Caco-2 (cell line): ENCODE measurements around the gene SEMA3F. TPM values are rescaled to one million over a fixed set of nuclear protein-coding genes. Genes with fewer than 3 reads are reported as not detected.

Experiments
- BruUV-seq: library from RNA; stranded (reverse); fragments of 400-500 nt; replicated peaks from 2 replicates; lab custom pipeline; 2021; lab: Mats Ljungman, UMichigan
- CTCF ChIA-PET: fragments of 300-600 bp; sonication (Branson Sonifier 250); formaldehyde crosslinking; loops from one replicate; lab custom pipeline; 2022; ENCODE audit warnings: antibody characterized with exemption; lab: Charles Lee
- POLR2A ChIA-PET: fragments of 300-600 bp; sonication (Branson Sonifier 250); formaldehyde crosslinking; loops from one replicate; lab custom pipeline; 2022; ENCODE audit warnings: antibody characterized with exemption; lab: Charles Lee
- DNase-seq, 2 experiments: peaks; one replicate each; pipeline versions ENCODE4 v3.0.0 to v3.0.0-alpha.2; 2020 to 2022
- H3K27me3 ChIP-seq: replicated peaks from 2 replicates; pipeline ENCODE4 v1.6.0; 2011; ENCODE audit warnings: low read length; ENCODE audit not compliant: control insufficient read depth, insufficient read depth
- H3K36me3 ChIP-seq: 2 replicates; pipeline ENCODE4 v1.5.1; 2011; ENCODE audit warnings: low read length; ENCODE audit not compliant: control insufficient read depth, insufficient read depth
- H3K4me1 ChIP-seq: fragments of 250-450 bp; sonication (Bioruptor Pico); 2 replicates; pipeline ENCODE4 v1.5.1; 2020; ENCODE audit warnings: mild to moderate bottlenecking
- H3K4me3 ChIP-seq: 2 replicates; pipeline ENCODE4 v1.5.1; 2011; ENCODE audit warnings: low read depth, mild to moderate bottlenecking, control low read depth, low read length
- H3K9me3 ChIP-seq: fragments of 250-450 bp; sonication (Bioruptor Pico); 2 replicates; pipeline ENCODE4 v1.5.1; 2020; ENCODE audit warnings: mild to moderate bottlenecking, moderate library complexity
- H3K27ac Mint-ChIP-seq: one replicate; pipeline ENCODE4 v1.8.0; 2022; ENCODE audit warnings: mixed read lengths; ENCODE audit not compliant: unreplicated experiment
- H3K27me3 Mint-ChIP-seq: one replicate; pipeline ENCODE4 v1.8.0; 2022; ENCODE audit warnings: mixed read lengths; ENCODE audit not compliant: insufficient read depth, unreplicated experiment
- H3K36me3 Mint-ChIP-seq: one replicate; pipeline ENCODE4 v1.8.0; 2022; ENCODE audit warnings: mild to moderate bottlenecking, mixed read lengths; ENCODE audit not compliant: insufficient read depth, unreplicated experiment
- H3K4me1 Mint-ChIP-seq: one replicate; pipeline ENCODE4 v1.8.0; 2022; ENCODE audit warnings: low read depth, mixed read lengths; ENCODE audit not compliant: unreplicated experiment
- H3K4me3 Mint-ChIP-seq: one replicate; pipeline ENCODE4 v1.8.0; 2022; ENCODE audit warnings: mild to moderate bottlenecking, moderate library complexity, mixed read lengths; ENCODE audit not compliant: unreplicated experiment
- H3K9me3 Mint-ChIP-seq: one replicate; pipeline ENCODE4 v1.8.0; 2022; ENCODE audit warnings: mixed read lengths; ENCODE audit not compliant: unreplicated experiment
- CTCF ChIP-seq, 2 experiments: fragments of 200-600 bp in 1 of 2; IDR thresholded peaks; 1 replicate in 1 of 2; 2 replicates in 1 of 2; pipeline versions ENCODE4 v1.5.1 to v1.8.0; 2011 to 2022; ENCODE audit warnings: antibody characterized with exemption in 1 of 2, control low read depth in 1 of 2, inconsistent platforms in 1 of 2, low read depth in 1 of 2, low read length in 1 of 2, mild to moderate bottlenecking in 1 of 2, moderate library complexity in 1 of 2; ENCODE audit not compliant: insufficient read depth in 1 of 2, severe bottlenecking in 1 of 2, unreplicated experiment in 1 of 2
- intact Hi-C: fragments of 100-400 bp; cut with micrococcal nuclease; formaldehyde crosslinking; loops from one replicate; pipeline ENCODE4 v1.10.0; 2022; ENCODE audit not compliant: unreplicated experiment
- total RNA-seq: library from RNA; stranded (reverse); gene quantifications from 2 replicates; pipeline ENCODE4 v1.2.3, GENCODE V29; 2022

SEMA3F gene
- total RNA-seq, 1 experiment from 2014 or later: 16.5 TPM

- peaks cover 4% of the 10 kb centered on the region for H3K36me3 Mint-ChIP-seq
- Histone ChIP-seq H3K4me1 (peaks cover 25% of the 10 kb centered on the region), H3K27me3 (no peaks in the 10 kb centered on the region), H3K36me3 (no peaks in the 10 kb centered on the region), H3K4me3 (peak overlapping the region; percentile 87), H3K9me3 (no peaks in the 10 kb centered on the region)
- BruUV-seq: no TSS peak
- peak in 1 of 2 experiments; percentile 30 for DNase-seq
- no peaks in the 10 kb centered on the region for H3K9me3 Mint-ChIP-seq
- H3K27me3 Mint-ChIP-seq: no peaks in the 10 kb centered on the region
- POLR2A ChIA-PET: no interaction called here
- intact Hi-C loops: no loop called here
- peak overlapping the region; percentile 73 for H3K4me3 Mint-ChIP-seq
- H3K27ac Mint-ChIP-seq: no peak overlapping the region
- H3K4me1 Mint-ChIP-seq: peaks cover 15% of the 10 kb centered on the region
- no peak for TF ChIP-seq CTCF (IDR thresholded peaks at IDR 0.05; ENCODE audit: insufficient read depth in 1 of 2, low read depth in 1 of 2, low read length in 1 of 2, severe bottlenecking in 1 of 2, unreplicated experiment in 1 of 2)
- CTCF ChIA-PET: interaction anchor here (0.6 to 1.6 kb wide), 2 partner anchors 11 to 29 kb away, joined by 5 to 7 read pairs; no protein-coding TSS in a partner anchor
These were observed 50.5 kb downstream of the SEMA3F start for GRCh38 chr3:50205413-50206276.

GRCh38 chr3:50207359-50208042 lies 52.4 kb downstream of the SEMA3F start:
- BruUV-seq: no TSS peak
- Mint-ChIP-seq H3K27me3 (no peaks in the 10 kb centered on the region), H3K27ac (no peak overlapping the region), H3K4me1 (peaks cover 19% of the 10 kb centered on the region), H3K9me3 (no peaks in the 10 kb centered on the region), H3K36me3 (peaks cover 4% of the 10 kb centered on the region), H3K4me3 (no peak overlapping the region)
- CTCF ChIA-PET: interaction anchor here (0.6 to 0.9 kb wide), 2 partner anchors 14 to 30 kb away, joined by 6 read pairs; no protein-coding TSS in a partner anchor
- POLR2A ChIA-PET: no interaction called here
- Histone ChIP-seq H3K4me3 (no peak overlapping the region), H3K36me3 (no peaks in the 10 kb centered on the region), H3K9me3 (no peaks in the 10 kb centered on the region), H3K4me1 (peaks cover 39% of the 10 kb centered on the region), H3K27me3 (no peaks in the 10 kb centered on the region)
- DNase-seq: no peak
- intact Hi-C loops: no loop called here
- no peak for TF ChIP-seq CTCF (IDR thresholded peaks at IDR 0.05; ENCODE audit: insufficient read depth in 1 of 2, low read depth in 1 of 2, low read length in 1 of 2, severe bottlenecking in 1 of 2, unreplicated experiment in 1 of 2)

GRCh38 chr3:50208677-50209344 lies 53.7 kb downstream of the SEMA3F start:
- Mint-ChIP-seq H3K9me3 (no peaks in the 10 kb centered on the region), H3K36me3 (peaks cover 4% of the 10 kb centered on the region), H3K27ac (no peak overlapping the region), H3K4me1 (peaks cover 12% of the 10 kb centered on the region), H3K27me3 (no peaks in the 10 kb centered on the region), H3K4me3 (no peak overlapping the region)
- BruUV-seq: no TSS peak
- H3K4me1 ChIP-seq: peaks cover 39% of the 10 kb centered on the region
- H3K27me3 ChIP-seq: no peaks in the 10 kb centered on the region
- no peak for DNase-seq
- no peaks in the 10 kb centered on the region for H3K9me3 ChIP-seq
- intact Hi-C loops: no loop called here
- CTCF ChIA-PET: interaction anchor here (0.9 to 1.9 kb wide), 3 partner anchors 14 to 27 kb away, joined by 3 to 7 read pairs (median 4); partner anchors contain the start of gene GNAI2
- H3K4me3 ChIP-seq: no peak overlapping the region
- H3K36me3 ChIP-seq: no peaks in the 10 kb centered on the region
- POLR2A ChIA-PET: interaction anchor here (0.7 kb wide), 1 partner anchor 13 kb away, joined by 9 read pairs; no protein-coding TSS in a partner anchor
- no peak for TF ChIP-seq CTCF (IDR thresholded peaks at IDR 0.05; ENCODE audit: insufficient read depth in 1 of 2, low read depth in 1 of 2, low read length in 1 of 2, severe bottlenecking in 1 of 2, unreplicated experiment in 1 of 2)
